IMR-90 (cell line): ENCODE results near the gene PDZD2. TPM values are rescaled to one million over a fixed set of nuclear protein-coding genes. Genes with fewer than 3 reads are reported as not detected.

Experiments used
- ATAC-seq: fragments of 200-7000 bp; cut with Tn5 transposase; 2 replicates; pipeline ENCODE4 v1.9.1; 2020; ENCODE audit warnings: low read depth, mild to moderate bottlenecking, moderate library complexity
- BruUV-seq: library from RNA; stranded (reverse); fragments of 400-500 nt; replicated peaks from 2 replicates; lab custom pipeline; 2021; lab: Mats Ljungman, UMichigan
- CTCF ChIA-PET: fragments of 300-600 bp; formaldehyde crosslinking; extraction: SDS; loops from one replicate; lab custom pipeline; 2021; ENCODE audit warnings: antibody characterized with exemption; lab: Yijun Ruan, JAX
- POLR2A ChIA-PET: fragments of 300-600 bp; sonication (Branson Sonifier 250); formaldehyde crosslinking; loops from one replicate; lab custom pipeline; 2022; ENCODE audit warnings: antibody characterized with exemption; ENCODE audit not compliant: unreplicated experiment; lab: Charles Lee
- DNase-seq: peaks from one replicate; pipeline ENCODE4 v3.0.0; 2013
- H2AFZ ChIP-seq: replicated peaks from 2 replicates; pipeline ENCODE3; 2013; ENCODE audit warnings: low read length, mild to moderate bottlenecking; ENCODE audit not compliant: poor library complexity
- H2AK5ac ChIP-seq: 2 replicates; pipeline ENCODE4 v1.6.1; 2013; ENCODE audit warnings: low read depth, low read length, inconsistent platforms
- H2AK9ac ChIP-seq: replicated peaks from 2 replicates; pipeline ENCODE3; 2013; ENCODE audit warnings: mild to moderate bottlenecking, low read depth, low read length, moderate library complexity; ENCODE audit not compliant: poor library complexity
- H2BK120ac ChIP-seq: 2 replicates; pipeline ENCODE4 v1.6.1; 2013; ENCODE audit warnings: low read depth, low read length, inconsistent platforms
- H2BK15ac ChIP-seq: 3 replicates; pipeline ENCODE4 v1.6.1; 2013; ENCODE audit warnings: low read depth, low read length, inconsistent platforms
- H2BK20ac ChIP-seq: 2 replicates; pipeline ENCODE4 v1.6.1; 2013; ENCODE audit warnings: low read depth, mild to moderate bottlenecking, inconsistent platforms, low read length, moderate library complexity
- H2BK5ac ChIP-seq: 2 replicates; pipeline ENCODE4 v1.6.1; 2013; ENCODE audit warnings: mild to moderate bottlenecking, low read depth, low read length, inconsistent platforms; ENCODE audit not compliant: poor library complexity, severe bottlenecking
- H3K14ac ChIP-seq: replicated peaks from 2 replicates; pipeline ENCODE4 v1.6.1; 2013; ENCODE audit warnings: low read depth, low read length, inconsistent platforms
- H3K18ac ChIP-seq: 2 replicates; pipeline ENCODE4 v1.6.1; 2013; ENCODE audit warnings: low read depth, low read length, control low read depth
- H3K23ac ChIP-seq: 2 replicates; pipeline ENCODE4 v1.6.1; 2013; ENCODE audit warnings: low read depth, low read length, inconsistent platforms
- H3K27ac ChIP-seq: 2 replicates; pipeline ENCODE4 v1.5.1; 2013; ENCODE audit warnings: mild to moderate bottlenecking, control low read depth, low read length; ENCODE audit not compliant: insufficient read depth
- H3K27me3 ChIP-seq: 2 replicates; pipeline ENCODE4 v1.6.1; 2013; ENCODE audit warnings: low read length; ENCODE audit not compliant: control insufficient read depth, insufficient read depth
- H3K36me3 ChIP-seq: 2 replicates; pipeline ENCODE4 v1.6.1; 2013; ENCODE audit warnings: low read length, mixed read lengths; ENCODE audit not compliant: control insufficient read depth, insufficient read depth
- H3K4ac ChIP-seq: 2 replicates; pipeline ENCODE4 v1.6.1; 2013; ENCODE audit warnings: low read depth, low read length, inconsistent platforms
- H3K4me1 ChIP-seq: 2 replicates; pipeline ENCODE4 v1.6.1; 2013; ENCODE audit warnings: low read length, mixed read lengths; ENCODE audit not compliant: control insufficient read depth, insufficient read depth
- H3K4me2 ChIP-seq: 2 replicates; pipeline ENCODE4 v1.6.1; 2013; ENCODE audit warnings: low read depth, mild to moderate bottlenecking, control low read depth, low read length, moderate library complexity
- H3K4me3 ChIP-seq: 2 replicates; pipeline ENCODE4 v1.5.1; 2013; ENCODE audit warnings: low read depth, mild to moderate bottlenecking, control low read depth, low read length, moderate library complexity; ENCODE audit not compliant: insufficient read depth
- H3K56ac ChIP-seq: 2 replicates; pipeline ENCODE4 v1.6.1; 2013; ENCODE audit warnings: low read length, inconsistent platforms; ENCODE audit not compliant: insufficient read depth; ENCODE audit errors: extremely low read depth
- H3K79me1 ChIP-seq, 2 experiments: 2 replicates each; pipeline ENCODE4 v1.6.1; 2013; ENCODE audit warnings: low read length in 2 of 2, inconsistent platforms in 1 of 2, low read depth in 1 of 2
- H3K9ac ChIP-seq: 2 replicates; pipeline ENCODE4 v1.6.1; 2013; ENCODE audit warnings: low read depth, low read length, control low read depth
- H3K9me1 ChIP-seq: 2 replicates; pipeline ENCODE4 v1.6.1; 2013; ENCODE audit warnings: low read length, inconsistent platforms; ENCODE audit not compliant: insufficient read depth
- H3K9me3 ChIP-seq: 2 replicates; pipeline ENCODE4 v1.6.1; 2013; ENCODE audit warnings: low read length; ENCODE audit not compliant: control insufficient read depth, insufficient read depth
- H4K20me1 ChIP-seq: 2 replicates; pipeline ENCODE4 v1.6.1; 2013; ENCODE audit warnings: low read length, inconsistent platforms; ENCODE audit not compliant: insufficient read depth
- H4K5ac ChIP-seq: 2 replicates; pipeline ENCODE4 v1.6.1; 2013; ENCODE audit warnings: mild to moderate bottlenecking, low read depth, low read length, control low read depth
- H4K8ac ChIP-seq, 2 experiments: 2 replicates each; pipeline ENCODE4 v1.6.1; 2013; ENCODE audit warnings: low read depth in 2 of 2, low read length in 2 of 2, control low read depth in 1 of 2, inconsistent platforms in 1 of 2
- H4K91ac ChIP-seq: 2 replicates; pipeline ENCODE4 v1.6.1; 2013; ENCODE audit warnings: low read depth, low read length, inconsistent platforms; ENCODE audit not compliant: insufficient read depth
- CEBPB ChIP-seq: IDR thresholded peaks from 2 replicates; pipeline ENCODE4 v1.6.1; 2012; ENCODE audit warnings: low read depth, low read length, improper control_type of control experiment
- CTCF ChIP-seq: conservative IDR thresholded peaks from 2 replicates; pipeline ENCODE4 v1.5.1; 2012; ENCODE audit warnings: mild to moderate bottlenecking, low read depth, low read length, improper control_type of control experiment
- ELK1 ChIP-seq: fragments of 150-350 bp; IDR thresholded peaks from 2 replicates; pipeline ENCODE4 v1.6.1; 2016; ENCODE audit warnings: low read depth, mild to moderate bottlenecking, low read length, moderate library complexity, borderline replicate concordance
- FOS ChIP-seq: fragments of 150-350 bp; IDR thresholded peaks from 2 replicates; pipeline ENCODE4 v1.6.1; 2016; ENCODE audit warnings: low read depth, low read length
- MAFK ChIP-seq: IDR thresholded peaks from 2 replicates; pipeline ENCODE4 v1.6.1; 2012; ENCODE audit warnings: low read depth, low read length, improper control_type of control experiment
- MAZ ChIP-seq: IDR thresholded peaks from 2 replicates; pipeline ENCODE4 v1.6.1; 2012; ENCODE audit warnings: low read depth, mild to moderate bottlenecking, low read length, improper control_type of control experiment, moderate library complexity, borderline replicate concordance
- MXI1 ChIP-seq: IDR thresholded peaks from 2 replicates; pipeline ENCODE4 v1.6.1; 2012; ENCODE audit warnings: low read depth, mild to moderate bottlenecking, low read length, moderate library complexity, borderline replicate concordance
- NFE2L2 ChIP-seq: fragments of 150-350 bp; IDR thresholded peaks from 2 replicates; pipeline ENCODE4 v1.6.1; 2016; ENCODE audit warnings: low read depth, mild to moderate bottlenecking, low read length
- POLR2A ChIP-seq: IDR thresholded peaks from 2 replicates; pipeline ENCODE4 v1.6.1; 2012; ENCODE audit warnings: mild to moderate bottlenecking, low read depth, low read length
- RAD21 ChIP-seq: IDR thresholded peaks from 2 replicates; pipeline ENCODE4 v1.6.1; 2012; ENCODE audit warnings: low read length, improper control_type of control experiment
- RCOR1 ChIP-seq: IDR thresholded peaks from 2 replicates; pipeline ENCODE4 v1.6.1; 2012; ENCODE audit warnings: mild to moderate bottlenecking, low read length, improper control_type of control experiment; ENCODE audit not compliant: insufficient replicate concordance
- SMC3 ChIP-seq: fragments of 150-350 bp; IDR thresholded peaks from 2 replicates; pipeline ENCODE4 v1.6.1; 2016; ENCODE audit warnings: low read depth, mild to moderate bottlenecking, antibody characterized with exemption, low read length, moderate library complexity
- WGBS, 2 experiments: methylation state at CpG; one replicate each; pipeline versions ENCODE4 v1.1.5 to v1.1.7; 2013; ENCODE audit warnings: missing lambda C conversion rate in 2 of 2; ENCODE audit not compliant: insufficient read length in 1 of 2; ENCODE audit errors: extremely low coverage in 2 of 2; 5-methylcytosine and 5-hydroxymethylcytosine counted together
- dilution Hi-C: fragments of 300-500 bp; cut with HindIII; formaldehyde crosslinking; loops from one replicate; pipeline ENCODE4 v1.14.3; 2018; ENCODE audit warnings: low sequenced_read_pairs; ENCODE audit not compliant: unreplicated experiment
- in situ Hi-C: fragments of 300-500 bp; cut with MboI; formaldehyde crosslinking; loops from 3 replicates; pipeline ENCODE4 v1.14.3; 2019; ENCODE audit warnings: low sequenced_read_pairs, inconsistent platforms, mixed read lengths
- intact Hi-C: fragments of 100-400 bp; cut with micrococcal nuclease; formaldehyde crosslinking; loops from 2 replicates; pipeline ENCODE4 v1.10.0; 2022
- polyA plus RNA-seq, 3 experiments: library from polyadenylated mRNA; depleted of rRNA; stranded (reverse); fragments of >200 nt; gene quantifications; 2 replicates each; pipeline ENCODE4 v1.2.3, GENCODE V29; 2012; ENCODE audit warnings: low replicate concordance in 1 of 3
- total RNA-seq: library from RNA; depleted of rRNA; stranded (reverse); fragments of >200 nt; gene quantifications from 2 replicates; pipeline ENCODE4 v1.2.3, GENCODE V29; 2012

Gene PDZD2
- total and polyA plus RNA-seq, 2 of the 4 experiments (the other 2 are of a cell fraction): under 0.01 to 0.02 TPM

- CTCF ChIA-PET: no interaction called here
- Histone ChIP-seq H3K9me3 (no peaks in the 10 kb centered on the region), H2BK120ac (no peak overlapping the region), H3K4me2 (no peak overlapping the region), H3K36me3 (no peaks in the 10 kb centered on the region), H3K18ac (no peak overlapping the region), H3K23ac (no peak overlapping the region), H3K27me3 (peaks cover 3% of the 10 kb centered on the region), H2AFZ (no peak overlapping the region), H2BK20ac (no peak overlapping the region), H3K14ac (no peak overlapping the region), H2BK5ac (no peak overlapping the region), H3K4ac (no peak overlapping the region), H3K4me3 (no peak overlapping the region), H3K9ac (no peak overlapping the region), H4K8ac (no peak overlapping the region), H3K56ac (no peak overlapping the region), H3K79me1 (no peaks in the 10 kb centered on the region), H3K27ac (no peak overlapping the region), H4K5ac (no peak overlapping the region), H4K20me1 (no peaks in the 10 kb centered on the region), H2AK5ac (no peak overlapping the region), H2BK15ac (no peak overlapping the region), H4K91ac (no peak overlapping the region), H2AK9ac (no peak overlapping the region), H3K9me1 (peaks cover 10% of the 10 kb centered on the region; the same call in 1 of the 2 replicates), H3K4me1 (peaks cover 7% of the 10 kb centered on the region; the same call in 1 of the 2 replicates)
- 91% methylated on average over 1 of the region's 7 CpGs; no CpG with 5 or more reads in 1 of the 2 experiments for WGBS, 2 experiments
- TF ChIP-seq NFE2L2 (no peak), FOS (no peak), SMC3 (no peak), ELK1 (no peak), RAD21 (no peak), MXI1 (no peak), CTCF (no peak), MAZ (no peak), POLR2A (no peak), MAFK (no peak), CEBPB (no peak), RCOR1 (no peak)
- ATAC-seq (no peak), DNase-seq (no peak)
- dilution Hi-C loops (no loop called here), in situ Hi-C loops (no loop called here), intact Hi-C loops (no loop called here)
- POLR2A ChIA-PET: no interaction called here
- BruUV-seq: no TSS peak
Observed at GRCh38 chr5:31995714-31996113, 356.8 kb downstream of the PDZD2 start.
